ACHN (cell line): ENCODE measurements around the gene COL23A1.
A peak's percentile ranks its signal among the peaks of the same experiment; 100 is the strongest.

Experiments
- DNase-seq: peaks from one replicate; pipeline ENCODE4 v3.0.0-alpha.2; 2015
- in situ Hi-C: cut with HindIII; loops from 2 replicates; pipeline ENCODE4 v1.10.0; 2017; ENCODE audit warnings: low sequenced_read_pairs, low pct_ligation_motif_present, low pct_unique_long_range_greater_than_20kb

COL23A1 gene

DNA sequence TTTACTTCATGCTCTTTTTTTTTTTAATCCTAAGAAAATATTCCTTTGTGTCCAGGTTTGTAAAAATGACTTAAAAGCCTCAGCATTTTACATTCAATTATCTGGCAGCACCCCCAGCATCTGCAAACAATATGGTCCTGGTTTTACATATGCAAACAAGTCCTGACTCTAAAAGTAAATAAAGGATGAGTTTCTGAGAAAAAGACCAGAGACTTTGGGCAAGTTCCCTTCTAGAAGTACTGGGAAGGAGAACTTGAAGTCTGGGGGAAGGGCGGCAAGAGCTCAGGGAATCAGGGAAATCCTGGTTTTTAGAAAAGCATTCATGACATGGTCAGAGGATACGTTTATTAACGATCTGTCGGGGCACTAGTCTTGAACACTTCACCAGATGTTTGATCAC lies 25.8 kb downstream of the COL23A1 start:
- in situ Hi-C loops, result no loop called here
- no peak for DNase-seq

DNA sequence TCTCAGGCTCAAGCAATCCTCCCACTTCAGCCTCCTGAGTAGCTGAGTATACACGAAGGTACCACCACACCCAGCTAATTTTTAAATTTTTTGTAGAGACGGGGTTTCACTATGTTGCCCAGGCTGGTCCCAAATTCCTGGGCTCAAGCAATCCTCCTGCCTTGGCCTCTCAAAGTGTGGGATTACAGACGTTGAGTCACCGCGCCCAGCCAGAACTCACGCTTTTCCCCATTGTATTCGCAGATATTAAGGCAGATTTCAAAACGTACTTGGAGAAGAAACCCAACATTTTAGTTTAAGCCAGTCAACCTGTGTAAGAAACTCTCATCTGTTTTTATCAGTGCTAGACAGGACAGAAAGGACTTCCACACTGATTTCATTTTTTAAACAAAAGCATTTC lies 26.6 kb downstream of the COL23A1 start:
- in situ Hi-C loops, result no loop called here
- DNase-seq, result no peak

DNA sequence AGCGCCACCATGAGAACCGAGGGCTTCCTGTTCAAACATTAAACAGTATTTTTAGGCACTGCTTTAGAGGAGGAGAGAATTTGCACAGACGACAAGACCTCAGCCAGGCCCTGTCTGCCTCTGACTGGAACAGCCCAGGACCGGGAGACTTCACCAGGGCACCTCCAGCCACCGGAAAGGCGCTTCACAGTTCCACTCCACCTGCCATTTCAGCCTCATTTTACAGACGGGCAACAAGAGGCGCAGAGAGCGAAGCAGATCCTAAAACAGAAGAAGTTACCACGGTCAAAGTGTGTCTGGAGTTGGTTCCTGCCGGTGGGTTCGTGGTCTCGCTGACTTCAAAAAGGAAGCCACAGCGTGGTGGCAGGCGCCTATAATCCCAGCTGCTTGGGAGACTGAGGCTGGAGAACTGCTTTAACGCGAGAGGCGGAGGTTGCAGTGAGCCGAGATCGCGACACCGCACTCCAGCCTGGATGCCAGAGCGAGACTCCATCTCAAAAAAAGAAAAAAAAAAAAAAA lies 28.4 kb downstream of the COL23A1 start:
- no peak for DNase-seq
- in situ Hi-C loops, result no loop called here

DNA sequence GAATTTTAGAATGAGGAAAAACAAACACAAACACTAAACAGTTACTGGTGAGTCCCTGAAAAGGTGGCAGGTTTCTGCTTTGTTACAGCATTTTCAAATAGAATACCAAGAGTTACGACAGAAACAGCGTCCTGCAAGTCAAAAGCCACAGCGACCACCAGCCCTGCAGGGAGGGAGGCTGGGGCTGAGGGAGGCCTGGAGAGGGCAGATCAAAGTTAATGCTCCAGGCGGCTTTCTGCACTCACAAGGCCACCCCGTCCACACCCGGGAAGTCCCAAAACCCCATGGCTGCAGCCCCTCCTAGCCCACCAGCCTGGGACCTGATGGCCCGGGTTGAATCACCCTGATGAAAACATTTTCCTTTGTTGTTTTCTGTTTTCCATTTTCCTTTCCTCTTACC lies 29.3 kb downstream of the COL23A1 start:
- in situ Hi-C loops, result no loop called here
- DNase-seq, result no peak

DNA sequence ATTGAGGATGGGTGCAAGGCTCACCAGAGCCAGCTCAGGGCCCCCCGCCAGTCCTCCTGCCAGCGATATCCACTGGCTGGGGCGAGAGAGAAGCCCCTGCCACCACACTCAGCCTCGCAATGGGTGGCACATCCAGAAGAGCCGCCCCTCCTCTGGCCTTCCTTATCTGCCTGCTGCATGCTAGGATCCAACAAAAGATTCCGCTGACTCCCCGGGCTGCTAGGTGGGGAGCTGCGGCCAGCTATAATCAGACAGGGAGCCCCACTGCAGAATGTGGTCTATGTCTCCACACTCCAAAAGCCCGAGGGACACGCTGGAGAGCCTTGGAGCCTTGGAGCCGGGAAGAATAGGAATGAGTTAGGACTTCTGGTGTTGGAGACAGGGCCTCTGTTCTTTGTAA lies 32.8 kb downstream of the COL23A1 start:
- DNase-seq, result no peak
- in situ Hi-C loops, result no loop called here

DNA sequence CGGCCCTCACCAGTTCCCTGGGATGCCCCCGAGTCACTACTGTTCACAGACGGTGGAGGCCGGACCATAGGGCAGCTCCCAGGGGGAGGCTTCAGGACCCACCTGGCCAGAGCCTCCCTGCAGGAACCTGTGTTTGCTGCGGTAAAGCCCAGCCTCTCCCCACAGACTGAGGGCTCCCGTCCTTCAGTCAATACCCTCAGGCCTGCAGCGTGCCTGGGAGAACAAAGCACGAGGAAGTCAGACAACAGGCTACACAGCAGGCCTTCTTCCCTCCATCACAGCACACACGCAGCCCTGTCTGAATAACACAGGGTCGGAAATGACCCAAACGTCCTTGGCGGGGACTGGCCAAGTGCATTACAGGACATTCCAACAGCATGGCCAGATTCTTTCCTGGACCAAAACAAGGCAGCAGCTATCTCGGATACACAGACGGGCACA lies 34.4 kb downstream of the COL23A1 start:
- in situ Hi-C loops, result no loop called here
- no peak for DNase-seq

DNA sequence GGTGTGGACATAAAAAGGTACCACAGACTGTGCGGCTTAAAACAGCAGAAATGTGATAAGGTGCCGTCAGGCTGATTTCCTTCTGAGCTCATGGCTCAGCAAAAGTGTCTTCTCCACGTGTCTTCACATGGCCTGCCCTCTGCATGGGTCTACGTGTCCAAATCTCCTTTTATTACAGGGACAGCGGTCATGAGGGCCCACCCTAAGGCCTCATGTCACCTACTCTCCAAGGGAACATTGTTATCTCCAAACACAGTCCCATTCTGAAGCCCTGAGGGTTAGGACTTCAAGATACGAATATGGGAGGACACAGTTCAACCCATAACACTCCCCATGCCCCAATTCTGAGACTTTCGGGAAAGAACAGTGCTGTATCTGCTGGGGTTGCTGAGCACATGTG lies 35.2 kb downstream of the COL23A1 start:
- DNase-seq, result no peak
- in situ Hi-C loops, result no loop called here

DNA sequence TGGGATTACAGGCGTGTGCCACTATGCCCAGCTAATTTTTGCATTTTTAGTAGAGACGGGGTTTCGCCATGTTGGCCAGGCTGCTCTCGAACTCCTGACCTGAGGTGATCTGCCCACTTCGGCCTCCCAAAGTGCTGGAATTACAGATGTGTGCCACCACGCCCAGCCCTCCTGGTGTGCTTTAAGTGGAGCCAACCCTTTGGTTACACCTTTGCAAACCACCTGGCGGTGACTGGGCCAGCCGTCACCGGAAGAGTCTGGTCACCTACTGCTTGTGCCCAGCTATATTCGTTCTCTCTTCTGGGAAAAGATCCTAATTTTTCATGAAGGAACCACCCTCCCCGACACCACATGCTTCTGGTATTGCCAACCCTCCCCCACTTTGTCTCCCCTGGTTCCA lies 35.9 kb downstream of the COL23A1 start:
- in situ Hi-C loops, result no loop called here
- DNase-seq, result no peak

DNA sequence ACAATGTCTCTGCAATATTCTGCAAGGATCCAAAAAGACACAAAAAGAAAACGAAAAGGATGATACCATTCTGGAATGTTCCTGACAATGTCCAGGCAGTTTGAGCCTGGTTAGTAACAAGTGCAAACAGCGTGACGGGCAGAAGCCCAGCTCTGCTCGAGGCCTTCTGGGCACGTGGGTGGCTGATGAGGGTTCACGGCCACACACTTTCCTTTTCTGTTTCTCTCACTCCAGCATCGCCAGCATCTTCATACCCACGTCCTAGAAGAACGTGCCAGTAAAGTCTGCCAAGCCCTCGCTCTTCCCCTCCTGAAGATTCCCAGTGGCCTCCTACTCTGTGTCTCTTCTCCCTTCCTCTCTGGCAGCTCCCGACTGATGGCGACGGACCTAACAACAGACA lies 36.7 kb downstream of the COL23A1 start:
- in situ Hi-C loops, result no loop called here

DNA sequence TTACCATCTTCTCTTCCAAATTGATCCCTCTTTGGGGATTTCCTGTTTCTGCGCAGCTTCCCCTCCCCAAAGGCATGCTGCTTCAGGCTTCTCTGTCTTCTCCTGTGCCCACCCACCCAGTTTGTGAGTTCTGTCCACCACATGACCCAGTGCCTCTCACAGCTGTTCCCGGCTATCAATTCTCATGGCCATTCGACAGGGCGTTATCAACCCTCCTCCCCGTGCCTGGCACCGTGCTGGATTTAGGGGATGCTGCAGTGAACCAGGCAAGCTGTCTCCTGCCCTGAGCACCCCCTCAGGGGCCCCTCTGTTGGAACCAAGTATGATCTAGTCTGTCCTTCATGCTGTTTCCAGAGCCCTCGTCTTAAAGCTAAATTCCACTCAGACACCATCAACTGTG lies 38.7 kb downstream of the COL23A1 start:
- DNase-seq, result no peak
- in situ Hi-C loops, result no loop called here

More for the DNA sequence above, 36.7 kb downstream of the COL23A1 start:
- no peak for DNase-seq

DNA sequence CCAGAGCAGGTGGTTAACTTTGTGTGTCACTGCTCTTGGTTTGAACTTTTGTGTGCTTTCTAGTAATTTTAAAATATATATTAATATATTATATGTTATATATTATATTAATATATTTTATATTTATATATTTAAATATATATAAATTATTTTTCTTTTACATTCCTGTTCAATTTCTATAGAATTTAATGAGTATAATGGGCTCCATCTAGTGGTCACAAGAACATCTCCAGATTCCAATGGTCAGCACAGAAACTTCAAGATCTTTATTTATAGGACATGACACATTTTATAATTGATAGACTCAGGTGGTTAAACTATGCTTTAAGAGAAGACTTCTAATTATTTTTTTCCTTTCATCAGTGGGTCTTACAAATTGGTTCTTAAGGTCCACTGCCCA lies 39.1 kb downstream of the COL23A1 start:
- in situ Hi-C loops, result no loop called here
- DNase-seq, result peak; percentile 46

DNA sequence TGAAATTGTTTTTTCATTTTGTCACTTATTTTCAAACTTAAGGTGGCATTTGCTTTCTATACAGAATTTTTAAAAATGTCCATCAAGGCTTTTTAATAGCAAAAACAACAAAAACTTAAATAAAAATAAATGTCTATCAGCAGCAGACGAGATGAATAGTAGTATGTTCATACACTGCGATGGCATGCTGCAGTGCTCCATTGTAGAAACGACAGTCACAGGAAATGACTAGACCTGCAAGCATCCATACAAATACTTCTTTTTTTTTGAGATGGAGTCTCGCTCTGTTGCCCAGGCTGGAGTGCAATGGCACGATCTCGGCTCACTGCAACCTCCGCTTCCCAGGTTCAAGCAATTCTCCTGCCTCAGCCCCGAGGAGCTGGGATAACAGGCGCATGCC lies 41.4 kb downstream of the COL23A1 start:
- peak; percentile 28 for DNase-seq

DNA sequence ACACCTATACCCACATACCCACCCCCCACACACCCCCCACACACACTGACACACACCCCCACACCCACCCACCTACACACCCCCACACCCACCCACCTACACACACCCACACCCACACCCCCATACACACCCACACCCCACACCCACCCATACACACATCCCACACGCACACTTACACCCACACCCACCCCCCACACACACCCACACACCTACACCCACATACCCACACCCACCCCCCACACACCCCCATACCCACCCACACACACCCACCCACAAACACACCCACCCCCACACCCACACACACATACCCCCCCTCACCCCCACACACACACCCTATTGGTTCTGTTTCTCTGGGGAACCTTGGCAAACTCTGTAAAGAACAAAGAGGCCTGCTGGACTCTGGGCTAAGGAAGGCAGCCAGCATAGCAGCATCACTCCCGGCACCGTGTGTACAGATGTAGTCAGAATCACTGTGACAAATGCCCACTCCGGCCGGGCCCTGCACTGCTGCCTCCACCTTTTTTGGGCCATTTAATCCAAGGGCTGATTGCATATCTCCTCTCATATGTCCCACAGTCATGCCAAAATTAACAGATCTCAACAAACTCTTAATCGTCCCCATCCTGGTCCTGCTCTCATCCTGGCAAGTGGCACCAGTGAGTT lies 42.3 kb downstream of the COL23A1 start:
- in situ Hi-C loops, result no loop called here
- DNase-seq, result no peak

More for the DNA sequence above, 41.4 kb downstream of the COL23A1 start:
- in situ Hi-C loops, result no loop called here

DNA sequence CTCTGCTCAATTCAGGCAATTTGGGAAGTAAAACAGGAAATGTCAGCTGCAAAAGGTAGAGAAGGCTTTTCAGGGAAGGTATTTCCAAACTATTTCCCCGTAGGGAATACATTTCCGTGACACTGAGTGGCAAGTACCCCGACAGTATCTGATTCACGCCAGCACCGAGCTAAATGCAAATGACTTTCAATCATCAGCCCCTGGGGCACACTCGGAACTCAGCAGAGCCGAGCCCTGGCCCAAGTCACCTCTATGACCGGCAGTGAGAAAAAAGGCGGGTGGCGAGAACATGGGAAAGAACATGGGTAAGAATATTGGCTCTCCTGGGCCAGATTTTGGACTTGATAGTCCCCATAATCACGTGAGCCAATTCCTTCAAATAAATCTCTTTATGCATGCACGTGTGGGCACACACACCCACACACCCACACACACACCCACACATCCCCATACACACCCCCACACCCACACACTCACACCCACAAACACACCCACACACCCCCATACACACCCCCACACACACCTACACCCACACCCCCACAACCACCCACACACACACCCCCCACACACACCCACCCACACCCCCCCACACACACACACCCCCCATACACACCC lies 43.0 kb downstream of the COL23A1 start:
- no peak for DNase-seq

DNA sequence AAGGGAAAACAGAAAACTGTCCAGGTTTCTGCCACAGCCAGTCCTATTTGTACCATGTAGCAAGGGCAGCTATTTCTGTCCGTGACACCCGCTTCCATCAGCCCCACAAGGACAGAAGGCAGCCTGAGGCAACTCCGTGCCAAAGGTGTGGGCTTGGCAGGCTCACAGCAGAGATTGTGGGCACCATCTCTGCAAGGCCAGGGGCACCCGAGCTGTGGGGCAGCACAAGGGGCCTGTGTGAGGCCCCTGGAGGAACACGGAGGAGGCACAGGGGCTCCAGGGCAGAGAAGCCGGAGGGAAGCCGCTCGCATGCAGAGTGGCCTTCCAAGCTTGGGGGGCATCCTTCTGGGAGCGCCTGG lies 43.5 kb downstream of the COL23A1 start:
- in situ Hi-C loops, result no loop called here
- no peak for DNase-seq

More for the DNA sequence above, 43.0 kb downstream of the COL23A1 start:
- in situ Hi-C loops, result no loop called here

DNA sequence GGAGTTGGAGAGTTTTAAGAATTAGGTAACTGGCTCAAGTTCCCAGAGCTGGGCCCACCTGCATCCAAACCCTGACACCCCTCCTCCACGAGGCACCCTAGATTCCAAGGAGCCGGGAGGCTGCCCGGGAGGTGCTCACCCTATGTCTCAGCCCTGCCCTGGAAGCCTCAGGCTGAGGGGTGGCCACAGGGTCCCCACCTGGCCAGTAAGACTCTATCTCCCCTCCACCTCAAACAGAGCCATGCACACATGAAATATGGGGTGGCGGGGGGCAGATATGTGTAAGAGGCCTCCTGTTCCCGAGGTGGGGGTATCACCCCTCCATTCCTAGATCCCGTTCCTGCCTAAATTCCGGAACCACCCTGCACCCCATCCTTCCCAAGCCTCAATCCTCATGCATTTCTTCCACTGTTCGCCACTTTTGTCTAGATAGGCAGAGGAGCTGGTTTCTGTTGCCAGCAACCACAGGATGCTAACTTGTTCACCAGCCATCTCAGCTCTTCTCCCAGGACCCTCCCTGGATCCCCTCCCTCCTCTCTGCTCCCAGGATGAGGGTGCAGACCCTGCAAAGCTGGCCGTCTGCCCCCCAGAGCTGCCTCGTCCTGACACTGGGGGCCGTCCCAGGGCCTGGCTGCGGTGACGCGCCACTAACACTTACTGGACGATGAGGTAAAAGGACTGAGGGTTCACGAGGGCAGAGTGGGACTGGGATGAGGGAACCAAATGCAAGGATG lies 44.1 kb downstream of the COL23A1 start:
- DNase-seq, result no peak
- in situ Hi-C loops, result no loop called here

DNA sequence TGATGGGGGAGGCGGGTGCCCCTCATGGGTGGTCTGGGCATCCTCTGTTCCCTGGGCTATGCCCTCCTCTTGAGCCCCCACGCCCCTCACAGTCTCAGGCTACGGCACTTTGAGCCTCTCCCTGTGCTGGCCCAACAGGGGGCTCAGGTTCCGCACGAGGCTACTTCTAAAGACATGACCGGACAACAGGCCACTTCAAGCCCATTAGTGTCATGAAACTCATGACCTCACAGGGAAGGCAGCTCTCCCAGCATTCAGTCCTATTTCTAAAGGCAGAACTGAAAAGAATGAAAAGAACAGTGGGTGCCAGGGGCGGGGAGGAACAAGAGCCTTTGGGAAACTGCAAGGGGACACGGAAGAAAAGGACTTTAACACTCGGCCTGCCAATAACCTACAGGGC lies 45.0 kb downstream of the COL23A1 start:
- in situ Hi-C loops, result no loop called here
- no peak for DNase-seq

DNA sequence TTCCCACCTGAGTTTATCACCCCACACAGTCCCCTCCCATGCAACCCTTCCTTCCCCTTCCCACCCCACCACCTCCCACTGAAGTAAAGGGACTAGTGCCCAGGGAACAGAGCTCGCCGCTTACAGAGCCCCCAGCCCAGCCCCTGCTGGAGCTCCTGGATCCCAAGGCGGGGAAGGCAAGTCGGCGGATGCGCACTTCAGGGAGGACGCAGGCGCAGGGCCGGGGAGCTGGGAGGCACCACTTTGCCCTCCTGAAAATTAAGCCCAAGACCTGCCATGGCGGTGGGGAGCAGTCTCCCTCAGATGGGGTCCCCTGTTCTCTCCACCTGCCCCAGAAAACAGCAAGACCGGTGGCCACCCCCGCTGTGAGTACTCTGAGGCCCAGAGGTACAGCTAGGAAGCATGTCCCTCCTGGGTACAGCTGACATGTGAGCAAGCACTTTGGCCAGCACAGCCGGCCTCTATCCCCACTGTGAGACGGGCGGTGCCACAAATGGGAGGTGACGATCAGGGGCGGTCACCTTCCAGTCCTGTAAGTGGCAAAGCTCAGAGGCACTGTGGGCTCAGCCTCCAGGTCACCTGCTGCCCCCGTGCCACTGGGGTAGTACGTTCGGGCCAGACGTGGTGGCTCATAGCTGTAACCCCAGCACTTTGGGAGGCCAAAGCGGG lies 45.9 kb downstream of the COL23A1 start:
- in situ Hi-C loops, result no loop called here
- no peak for DNase-seq

DNA sequence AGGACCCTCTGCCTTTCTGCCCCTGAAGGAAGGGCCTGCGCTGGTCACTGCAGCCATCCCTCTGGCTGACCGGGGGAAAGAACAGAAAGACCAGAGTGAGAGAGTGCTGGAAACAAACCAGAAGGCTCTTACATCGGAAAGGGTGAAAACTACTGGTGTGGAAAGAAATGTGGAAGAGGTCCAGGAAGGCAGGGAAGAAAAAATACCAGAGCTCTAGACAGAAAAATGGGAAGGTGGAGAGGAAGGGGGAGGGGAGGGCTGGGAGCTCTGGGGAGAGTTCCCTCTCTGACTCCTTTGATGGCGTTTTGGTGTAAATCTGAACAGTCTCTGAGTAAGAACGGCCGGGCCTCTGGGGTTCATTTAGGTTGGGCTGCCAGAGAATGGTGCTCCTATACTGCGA lies 47.7 kb downstream of the COL23A1 start:
- peak; percentile 75 for DNase-seq
- in situ Hi-C loops, result no loop called here
